Articular chondrocyte of knee joint (primary cell): ENCODE results near the gene LARP1B. TPM values are rescaled to one million over a fixed set of nuclear protein-coding genes. Genes with fewer than 3 reads are reported as not detected.

Source experiments
- total RNA-seq: library from RNA; depleted of rRNA; stranded (reverse); fragments of >200 nt; gene quantifications from 2 replicates; pipeline ENCODE4 v1.2.3, GENCODE V29; 2012

LARP1B gene
- 21.6 and 22.5 TPM in 2 replicates for total RNA-seq

GRCh38 chr4:128060699-128061565 lies at the start of gene LARP1B:
Gene LARP1B, plus strand, starts transcription at chr4:128061312. Its CDS starts 13,640 bp downstream, at chr4:128074952.

Other genes with a start within 250 kb of the LARP1B start
- gene PLK4, start 180.4 kb upstream of the LARP1B start, total RNA-seq = 5.0 and 8.2 TPM in 2 replicates
- 27.1 and 32.5 TPM in 2 replicates for gene MFSD8, start 96.1 kb upstream of the LARP1B start, total RNA-seq
- gene ABHD18, start 95.9 kb upstream of the LARP1B start, total RNA-seq = 10.2 and 11.7 TPM in 2 replicates
- 58.6 and 64.0 TPM in 2 replicates for gene PGRMC2, start 226.5 kb downstream of the LARP1B start, total RNA-seq